ENCODE measurements around the gene KIAA1217. TPM values are rescaled to one million over a fixed set of nuclear protein-coding genes. Genes with fewer than 3 reads are reported as not detected.

The KIAA1217 gene
- total and polyA plus RNA-seq, 2 of the 8 experiments (the other 6 are each of a cell fraction or from before 2014, with no cell fraction given) = 4.5 to 15.6 TPM

- H2BK120ac ChIP-seq (replicated peaks; ENCODE audit: low read depth, low read length) = no peak overlapping the region
- DNase-seq (ENCODE audit: low read depth in 1 of 2, low spot score in 2 of 2) = no peak
- no peak overlapping the region for H3K18ac ChIP-seq (ENCODE audit: extremely low read depth, low read length)
- H2BK15ac ChIP-seq (ENCODE audit: low read length) = no peak overlapping the region
- no peaks in the 10 kb centered on the region for H3K79me1 ChIP-seq (ENCODE audit: low read depth, low read length)
- ChIA-PET POLR2A (ENCODE audit: partially characterized antibody) (no interaction called here), CTCF (ENCODE audit: partially characterized antibody) (interaction anchor here (0.7 to 1.2 kb wide), 2 partner anchors 21 kb away, joined by 3 to 4 read pairs; no protein-coding TSS in a partner anchor)
- no peak overlapping the region for H3K56ac ChIP-seq (replicated peaks; ENCODE audit: insufficient read length, low read depth, low read length)
- H3K9ac ChIP-seq (replicated peaks in 1 of 4; ENCODE audit: extremely low read depth in 1 of 4, low read depth in 3 of 4, low read length in 3 of 4) = no peak overlapping the region
- no peak overlapping the region for H4K91ac ChIP-seq (replicated peaks; ENCODE audit: insufficient read length, low read length)
- no peak overlapping the region for H3K4ac ChIP-seq (replicated peaks; ENCODE audit: insufficient read length, low read depth, low read length)
- H2BK20ac ChIP-seq (ENCODE audit: low read length) = no peak overlapping the region
- H3K9me3 ChIP-seq (ENCODE audit: insufficient read depth in 2 of 2, low read depth in 1 of 2, low read length in 1 of 2) = no peaks in the 10 kb centered on the region
- no peak overlapping the region for H2AK5ac ChIP-seq (ENCODE audit: low read depth, low read length)
- no peaks in the 10 kb centered on the region for H3K23me2 ChIP-seq (ENCODE audit: low read depth, low read length)
- H2BK12ac ChIP-seq (ENCODE audit: low read depth, low read length) = no peak overlapping the region
- no peaks in the 10 kb centered on the region for H3K4me1 ChIP-seq (replicated peaks in 1 of 4; ENCODE audit: control insufficient read depth in 3 of 4, insufficient read depth in 4 of 4, low read length in 3 of 4)
- H3K23ac ChIP-seq (ENCODE audit: insufficient read length) = no peak overlapping the region
- H3K79me2 ChIP-seq (ENCODE audit: control insufficient read depth in 1 of 2, insufficient read depth in 2 of 2, low read length in 2 of 2) = no peaks in the 10 kb centered on the region
- no peak overlapping the region for H2AFZ ChIP-seq (ENCODE audit: low read length)
- no peak overlapping the region for H3K14ac ChIP-seq (ENCODE audit: insufficient read length)
- H3K27ac ChIP-seq (ENCODE audit: low read depth, low read length) = no peak overlapping the region
- H3K27me3 ChIP-seq (replicated peaks in 1 of 4; ENCODE audit: control insufficient read depth in 3 of 4, extremely low read depth in 1 of 4, insufficient read depth in 3 of 4, low read length in 3 of 4) = no peaks in the 10 kb centered on the region
- no peaks in the 10 kb centered on the region for H4K20me1 ChIP-seq (replicated peaks in 1 of 2; ENCODE audit: control insufficient read depth in 1 of 2, insufficient read depth in 2 of 2, low read length in 2 of 2)
- H3K36me3 ChIP-seq (ENCODE audit: control insufficient read depth in 2 of 4, insufficient read depth in 4 of 4, low read length in 3 of 4) = peaks cover 0 to 25% (median 6%) of the 10 kb centered on the region in 4 experiments; a peak in 4 of 8 replicates
- 88% methylated on average over 11 of the region's 11 CpGs; no CpG with 5 or more reads in 1 of the 2 experiments for WGBS, 2 experiments (ENCODE audit: extremely low coverage in 1 of 2, insufficient coverage in 1 of 2, insufficient read length in 1 of 2, insufficient replicate concordance in 2 of 2, low coverage in 1 of 2, low lambda C conversion rate in 2 of 2, missing lambda C conversion rate in 1 of 2)
- no peak overlapping the region for H3K4me3 ChIP-seq (ENCODE audit: extremely low read depth in 1 of 4, insufficient read depth in 2 of 4, low read depth in 3 of 4, low read length in 4 of 4)
- no peak overlapping the region for H4K5ac ChIP-seq (ENCODE audit: insufficient read length, low read depth, low read length)
- H3K4me2 ChIP-seq (ENCODE audit: insufficient read depth in 1 of 2, low read depth in 2 of 2, low read length in 2 of 2) = no peak overlapping the region
- H2BK5ac ChIP-seq (ENCODE audit: low read depth, low read length) = no peak overlapping the region
- no peak for FAIRE-seq
- H4K8ac ChIP-seq (ENCODE audit: extremely low read depth, insufficient read depth, low read length) = no peak overlapping the region
- TF ChIP-seq SIX5 (IDR thresholded peaks at IDR 0.05; ENCODE audit: low read depth, low read length) = no peak
Observed at GRCh38 chr10:24596217-24596930, 387.4 kb downstream of the KIAA1217 start.

Data from H1 (cell line).